GM12878 (cell line): ENCODE measurements around the gene PLEKHG1.

Experiments used
- ASH2L ChIP-seq: fragments of 300-600, 200-600 bp; sonication (generic); IDR thresholded peaks from 2 replicates; pipeline ENCODE4 v1.6.1; 2017; ENCODE audit warnings: low read depth, mild to moderate bottlenecking, borderline replicate concordance
- ATF2 ChIP-seq: IDR thresholded peaks from 2 replicates; pipeline ENCODE4 v1.6.1; 2012; ENCODE audit warnings: low read length, inconsistent platforms
- CEBPB ChIP-seq, 2 experiments: fragments of 150-350 bp in 1 of 2; IDR thresholded peaks; 2 replicates each; pipeline ENCODE4 v1.6.1; 2012 to 2014; ENCODE audit warnings: low read depth in 2 of 2, low read length in 2 of 2, borderline replicate concordance in 1 of 2, inconsistent platforms in 1 of 2
- CHD4 ChIP-seq: fragments of 200-600 bp; sonication (generic); IDR thresholded peaks from 2 replicates; pipeline ENCODE4 v1.6.1; 2016; ENCODE audit warnings: mild to moderate bottlenecking
- CREM ChIP-seq: IDR thresholded peaks from 2 replicates; pipeline ENCODE4 v1.6.1; 2014; ENCODE audit warnings: antibody characterized with exemption, low read depth
- CTCF ChIP-seq, 3 experiments: IDR thresholded peaks in 2 of 3; conservative IDR thresholded peaks in 1 of 3; 2 replicates each; pipeline ENCODE4 v1.5.1; 2011; ENCODE audit warnings: low read depth in 3 of 3, low read length in 3 of 3, mild to moderate bottlenecking in 3 of 3, control low read depth in 2 of 3, moderate library complexity in 2 of 3, inconsistent platforms in 1 of 3, mixed read lengths in 1 of 3; ENCODE audit not compliant: control insufficient read depth in 2 of 3, insufficient read depth in 1 of 3; ENCODE audit errors: extremely low read depth in 1 of 3
- EZH2 ChIP-seq: IDR thresholded peaks from 2 replicates; pipeline ENCODE4 v1.6.1; 2012; ENCODE audit warnings: low read depth, mild to moderate bottlenecking, control low read depth, inconsistent platforms, low read length, borderline replicate concordance; ENCODE audit not compliant: control insufficient read depth
- MYC ChIP-seq: IDR thresholded peaks from 2 replicates; pipeline ENCODE4 v1.6.1; 2011; ENCODE audit warnings: mild to moderate bottlenecking, low read length, moderate library complexity, inconsistent platforms; ENCODE audit not compliant: insufficient read depth, insufficient replicate concordance, insufficient read length, severe bottlenecking
- NR2F1 ChIP-seq: fragments of 450-650 bp; conservative IDR thresholded peaks from 2 replicates; pipeline ENCODE4 v1.6.1; 2017; ENCODE audit warnings: mild to moderate bottlenecking
- RCOR1 ChIP-seq: conservative IDR thresholded peaks from 2 replicates; pipeline ENCODE4 v1.6.1; 2012; ENCODE audit warnings: low read depth, low read length, improper control_type of control experiment
- REST ChIP-seq: IDR thresholded peaks from 2 replicates; pipeline ENCODE4 v1.6.1; 2012; ENCODE audit warnings: mild to moderate bottlenecking, low read depth, low read length
- SMC3 ChIP-seq: IDR thresholded peaks from 2 replicates; pipeline ENCODE4 v1.6.1; 2011; ENCODE audit warnings: low read length, improper control_type of control experiment, borderline replicate concordance
- ZNF207 ChIP-seq: fragments of 450-650 bp; IDR thresholded peaks from 2 replicates; pipeline ENCODE4 v1.6.1; 2014; ENCODE audit warnings: antibody characterized with exemption, mild to moderate bottlenecking, borderline replicate concordance

GRCh38 chr6:150607329-150607650 lies 7.6 kb downstream of the PLEKHG1 start:
- no peak for TF ChIP-seq CREM
- TF ChIP-seq CTCF (IDR thresholded peaks at IDR 0.05 in 2 of 3, conservative IDR thresholded peaks at IDR 0.05 in 1 of 3; ENCODE audit: control insufficient read depth in 2 of 3, extremely low read depth in 1 of 3, insufficient read depth in 1 of 3, low read depth in 3 of 3, low read length in 3 of 3), result no peak
- no peak for TF ChIP-seq REST
- TF ChIP-seq ZNF207, result no peak
- no peak for TF ChIP-seq CEBPB (IDR thresholded peaks at IDR 0.05; ENCODE audit: borderline replicate concordance in 1 of 2, low read depth in 2 of 2, low read length in 2 of 2)
- no peak for TF ChIP-seq ASH2L
- TF ChIP-seq MYC, result no peak
- TF ChIP-seq RCOR1, result no peak
- TF ChIP-seq EZH2, result no peak
- TF ChIP-seq NR2F1, result no peak
- no peak for TF ChIP-seq CHD4
- TF ChIP-seq ATF2, result no peak
- no peak for TF ChIP-seq SMC3
